ENCODE results near the gene GMPR.
"Not testable (repeated sequence)": the region's sequence is repeated elsewhere in the genome, so short reads cannot be mapped to it uniquely, and the experiment has no call there.

GMPR gene

GRCh38 chr6:16244869-16245451 is 6.6 kb downstream of the GMPR start:
- DNase-seq (ENCODE audit: low read depth in 3 of 3) = no peak

DNA sequence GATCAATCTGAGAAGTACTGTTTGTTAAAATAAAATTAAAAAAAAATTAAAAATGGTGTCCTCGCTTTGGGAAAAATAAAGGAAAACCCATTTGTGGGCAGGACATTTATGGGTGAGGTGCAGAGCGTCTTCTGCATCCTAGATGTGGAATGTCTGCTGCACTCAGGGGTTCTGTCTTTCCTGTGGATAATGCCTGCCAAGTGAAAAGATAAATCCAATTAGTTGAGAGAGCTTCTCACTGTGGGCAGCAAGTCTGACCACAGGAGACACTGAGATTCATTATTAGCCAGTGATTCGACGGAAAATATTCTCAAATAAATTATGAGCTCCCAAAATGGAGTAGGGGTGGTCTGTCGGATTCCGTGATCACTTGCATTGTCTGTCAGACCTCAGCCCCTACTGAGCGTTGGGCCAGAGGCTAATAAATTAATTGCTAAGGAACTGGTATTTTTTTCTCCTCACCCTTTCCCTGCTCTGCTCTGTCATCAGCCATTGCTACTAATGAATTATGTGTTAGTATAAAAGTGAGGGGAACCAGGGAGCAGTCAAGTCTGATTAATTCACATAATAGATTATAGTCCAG is 10.0 kb downstream of the GMPR start:
- no peak for DNase-seq (ENCODE audit: low read depth in 3 of 3)

- no peak for DNase-seq (ENCODE audit: low read depth in 3 of 3)
Measured at GRCh38 chr6:16249971-16250370, 11.6 kb downstream of the GMPR start.

DNA sequence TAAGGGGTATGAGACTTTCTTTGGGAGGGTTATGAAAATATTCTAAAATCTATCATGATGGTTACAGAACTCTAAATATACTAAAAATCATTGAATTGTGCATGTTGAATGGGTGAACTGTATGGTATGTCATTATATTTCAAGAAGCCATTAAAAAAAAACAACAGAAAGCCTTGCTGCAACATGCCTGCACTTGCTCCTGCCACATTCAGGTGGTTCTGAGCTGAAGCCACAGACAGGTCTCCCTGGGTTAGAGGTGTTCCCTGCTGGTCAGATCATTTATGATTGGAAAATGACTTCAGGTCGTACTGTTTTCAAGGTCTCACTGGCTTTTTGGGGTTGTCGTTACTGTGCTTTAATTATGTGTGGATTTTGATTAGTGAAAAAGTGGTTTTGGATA is 13.3 kb downstream of the GMPR start:
- DNase-seq (ENCODE audit: low read depth in 3 of 3) = no peak

GRCh38 chr6:16252686-16253299 is 14.4 kb downstream of the GMPR start:
- no peak for DNase-seq (ENCODE audit: low read depth in 3 of 3)

GRCh38 chr6:16253399-16254144 is 15.2 kb downstream of the GMPR start:
- DNase-seq (ENCODE audit: low read depth in 3 of 3) = no peak

- DNase-seq (ENCODE audit: low read depth in 3 of 3) = no peak
Measured at GRCh38 chr6:16254535-16254934, 16.1 kb downstream of the GMPR start.

GRCh38 chr6:16256781-16257180 is 18.4 kb downstream of the GMPR start:
- no peak for DNase-seq (ENCODE audit: low read depth in 3 of 3)

DNA sequence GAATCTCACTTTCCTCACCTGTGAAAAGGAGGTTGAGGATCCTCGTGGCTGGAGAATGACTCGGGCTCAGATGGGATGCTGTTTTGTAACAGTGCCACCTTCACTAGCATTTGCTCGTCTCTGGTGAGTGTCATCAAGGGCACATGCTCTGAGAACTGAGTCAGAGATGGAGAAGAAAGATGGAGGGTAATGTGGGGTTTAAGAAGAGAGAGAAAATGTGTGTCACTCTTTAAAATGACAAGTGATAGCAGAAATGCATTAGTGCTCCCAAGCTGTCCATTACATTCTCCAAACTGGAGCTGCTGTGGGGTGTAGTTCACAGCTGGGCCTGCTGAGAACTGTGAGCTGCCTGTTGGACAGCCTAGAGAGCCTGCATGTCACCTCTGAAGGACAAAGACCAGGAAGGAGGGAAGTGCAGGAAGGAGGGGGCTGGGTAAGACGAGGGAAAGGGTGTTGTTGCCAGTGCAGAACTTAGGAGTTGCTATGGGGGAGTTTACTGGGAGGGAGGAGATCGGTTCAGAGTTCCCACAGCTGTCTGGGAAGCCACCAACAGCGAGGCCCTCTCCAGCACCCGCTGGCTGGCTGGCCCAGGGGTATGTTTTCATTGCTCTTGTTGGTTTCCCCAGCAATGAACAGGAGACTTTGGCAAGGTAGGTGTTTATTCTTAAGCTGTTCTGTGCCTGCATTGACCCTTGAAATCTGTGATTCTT is 19.8 kb downstream of the GMPR start:
- DNase-seq (ENCODE audit: low read depth in 3 of 3) = no peak

DNA sequence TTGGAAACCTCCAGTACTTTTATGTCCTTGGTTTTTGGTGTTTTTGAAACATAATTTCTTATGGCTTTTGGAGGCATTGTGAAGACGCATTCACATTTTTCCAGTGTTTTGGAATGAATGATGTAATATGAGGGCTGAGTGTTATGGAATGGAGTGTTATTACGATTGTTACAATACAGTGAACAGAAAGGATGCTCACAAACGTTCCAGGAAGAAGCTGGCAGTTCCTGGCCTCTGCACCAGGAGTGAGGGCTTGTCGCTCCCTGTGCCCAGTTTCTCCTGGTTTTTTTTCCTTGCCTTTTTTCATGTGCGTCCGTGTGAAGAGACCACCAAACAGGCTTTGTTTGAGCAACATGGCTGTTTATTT is 20.3 kb downstream of the GMPR start:
- DNase-seq (ENCODE audit: low read depth in 3 of 3) = no peak

DNA sequence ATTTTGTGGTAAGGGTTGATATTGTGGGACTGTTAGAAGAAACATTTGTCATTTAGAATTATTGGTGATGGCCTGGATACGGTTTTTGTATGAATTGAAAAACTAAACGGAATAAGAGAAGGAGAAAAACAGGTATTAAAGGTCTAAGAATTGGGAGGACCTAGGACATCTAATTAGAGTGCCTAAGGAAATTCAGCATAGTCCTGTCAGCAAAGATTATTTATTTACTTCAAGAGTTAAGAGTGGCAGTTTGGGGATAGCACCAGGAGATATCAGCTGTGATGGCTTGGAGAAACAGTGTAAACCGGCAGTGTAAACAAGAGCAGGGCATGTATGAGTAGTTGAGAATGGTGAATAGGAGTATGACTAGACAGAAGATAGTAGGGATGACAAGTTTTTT is 21.2 kb downstream of the GMPR start:
- not testable (repeated sequence) for DNase-seq (ENCODE audit: low read depth in 3 of 3)

DNA sequence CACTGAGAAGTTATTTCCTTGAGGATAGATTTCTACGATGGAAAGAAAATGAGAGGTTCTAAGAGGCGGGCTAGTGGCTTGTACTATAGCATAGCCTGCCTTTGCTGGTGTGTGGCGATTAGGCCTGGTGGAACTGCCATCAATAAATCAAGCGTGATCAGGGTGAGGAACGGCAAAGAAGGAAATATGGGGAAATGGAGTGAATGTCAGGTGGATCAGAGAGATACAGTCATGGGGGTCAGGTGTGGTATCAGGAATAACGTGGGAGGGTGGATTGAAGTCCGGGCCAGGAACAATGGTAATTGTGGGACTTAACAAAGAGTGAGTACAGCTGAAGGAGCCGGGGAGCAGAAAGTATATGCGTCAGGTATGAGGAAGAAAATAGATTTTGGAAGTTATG is 22.2 kb downstream of the GMPR start:
- DNase-seq (ENCODE audit: low read depth in 3 of 3) = not testable (repeated sequence)

DNA sequence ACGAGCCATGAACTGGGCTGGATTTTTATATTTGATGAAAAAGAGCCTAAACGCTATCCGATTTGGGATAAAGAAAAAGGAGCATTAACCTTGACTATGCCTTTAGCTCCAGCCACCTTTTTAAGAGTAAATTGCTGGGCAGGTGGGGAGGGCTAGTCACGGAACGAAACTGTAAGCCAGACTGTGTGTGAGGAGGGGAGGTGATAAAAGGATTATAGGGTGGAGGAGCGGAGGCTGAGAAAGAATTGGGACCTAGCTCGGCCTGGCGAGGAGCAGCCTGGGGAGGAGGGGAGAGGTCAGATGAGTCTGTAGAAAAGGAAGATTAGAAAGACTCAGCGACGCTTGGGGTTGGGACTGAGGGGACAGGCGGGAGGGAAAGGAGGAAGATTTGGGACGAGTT is 24.4 kb downstream of the GMPR start:
- not testable (repeated sequence) for DNase-seq (ENCODE audit: low read depth in 3 of 3)

GRCh38 chr6:16263464-16264099 is 25.2 kb downstream of the GMPR start:
- DNase-seq (ENCODE audit: low read depth in 3 of 3) = not testable (repeated sequence)

DNA sequence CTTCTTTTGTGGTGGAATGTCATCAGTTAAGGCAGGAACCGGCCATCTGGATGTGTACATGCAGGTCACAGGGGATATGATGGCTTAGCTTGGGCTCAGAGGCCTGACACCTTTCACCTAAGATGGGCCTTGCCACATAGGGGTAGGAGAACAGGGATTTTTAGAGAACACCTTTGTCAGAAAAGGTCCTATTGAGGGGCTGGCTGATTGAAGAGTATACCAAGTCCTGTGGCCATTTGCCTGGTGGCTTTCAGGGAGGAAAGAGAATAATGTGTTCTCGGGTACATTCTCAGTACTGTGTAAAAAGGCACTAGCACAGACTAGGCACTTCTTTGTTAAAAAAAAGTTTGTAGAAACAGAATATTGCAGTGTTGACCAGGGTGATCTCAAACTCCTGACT is 26.4 kb downstream of the GMPR start:
- DNase-seq (ENCODE audit: low read depth in 3 of 3) = no peak

GRCh38 chr6:16265351-16266341 is 27.3 kb downstream of the GMPR start:
- DNase-seq (ENCODE audit: low read depth in 3 of 3) = no peak

DNA sequence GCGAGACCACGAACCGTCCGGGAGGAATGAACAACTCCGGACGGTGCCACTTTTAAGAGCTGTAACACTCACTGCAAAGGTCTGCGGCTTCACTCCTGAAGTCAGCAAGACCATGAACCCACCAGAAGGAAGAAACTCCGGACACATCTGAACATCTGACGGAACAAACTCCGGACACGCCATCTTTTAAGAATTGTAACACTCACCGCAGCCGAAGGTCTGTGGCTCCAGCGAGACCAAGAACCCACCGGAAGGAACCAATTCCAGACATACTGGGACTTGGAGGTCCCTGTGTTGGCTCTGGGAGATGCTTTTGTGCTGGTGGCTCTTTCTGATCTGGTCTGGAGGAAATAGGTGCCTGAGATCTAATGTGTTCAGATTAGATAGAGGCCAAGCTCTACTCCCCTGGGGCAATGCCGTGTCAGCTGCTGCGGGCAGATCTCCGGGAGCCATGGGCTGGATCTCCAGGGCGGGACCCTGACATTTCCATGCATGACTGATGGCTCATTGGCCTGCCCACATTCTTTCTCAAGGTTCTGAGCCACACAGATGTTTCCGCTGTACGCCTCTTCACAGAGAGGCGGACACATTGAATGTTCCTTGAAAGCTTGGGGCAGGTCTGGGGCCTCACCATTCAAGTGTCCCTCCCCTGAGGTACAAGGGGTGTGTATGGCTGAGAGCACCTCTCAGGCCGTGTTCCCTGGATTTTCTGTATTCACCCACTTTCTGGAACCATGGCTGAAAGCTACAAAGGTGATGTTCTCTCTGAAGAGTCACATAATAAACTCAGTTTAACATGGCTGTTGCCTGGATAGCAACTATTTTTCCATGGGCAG is 29.3 kb downstream of the GMPR start:
- no peak for DNase-seq (ENCODE audit: low read depth in 3 of 3)

GRCh38 chr6:16269442-16270070 is 31.2 kb downstream of the GMPR start:
- DNase-seq (ENCODE audit: low read depth in 3 of 3) = not testable (repeated sequence)

- no peak for DNase-seq (ENCODE audit: low read depth in 3 of 3)
Measured at GRCh38 chr6:16270178-16270794, 31.9 kb downstream of the GMPR start.
